ENCODE results near the gene PDPN. TPM values are rescaled to one million over a fixed set of nuclear protein-coding genes. Genes with fewer than 3 reads are reported as not detected.

PDPN gene
- total and polyA plus RNA-seq, 2 donors (not counting 1 experiment from before 2014, with no cell fraction given): 1.5 to 3.1 TPM

GRCh38 chr1:13617108-13617507 is 33.5 kb downstream of the PDPN start:
- DNase-seq (ENCODE audit: low read depth in 2 of 2): peak in 1 of 2 donors; percentile 67
- Histone ChIP-seq H3K4me2 (ENCODE audit: extremely low read depth, insufficient read depth, low read length) (no peak overlapping the region), H3K27ac (ENCODE audit: insufficient read depth, low read length) (no peak overlapping the region)

GRCh38 chr1:13617773-13618172 is 34.1 kb downstream of the PDPN start:
- DNase-seq (ENCODE audit: low read depth in 2 of 2): no peak
- Histone ChIP-seq H3K27me3 (ENCODE audit: control insufficient read depth, insufficient read depth, low read length) (no peaks in the 10 kb centered on the region), H3K36me3 (ENCODE audit: control insufficient read depth, insufficient read depth, low read length) (no peaks in the 10 kb centered on the region), H3K79me2 (ENCODE audit: control insufficient read depth, insufficient read depth, low read length) (no peaks in the 10 kb centered on the region), H3K9me3 (ENCODE audit: control insufficient read depth, insufficient read depth, low read depth, low read length) (no peaks in the 10 kb centered on the region), H2AFZ (ENCODE audit: low read length) (no peak overlapping the region), H3K4me3 (replicated peaks in 1 of 4; ENCODE audit: control extremely low read depth in 1 of 4, insufficient read depth in 1 of 4, low read depth in 3 of 4, low read length in 4 of 4) (no peak overlapping the region), H3K9ac (ENCODE audit: insufficient read depth, low read length) (no peak overlapping the region), H3K4me1 (ENCODE audit: control insufficient read depth, extremely low read depth, insufficient read depth, low read length) (no peaks in the 10 kb centered on the region), H3K27ac (ENCODE audit: insufficient read depth, low read length) (no peak overlapping the region), H3K4me2 (ENCODE audit: extremely low read depth, insufficient read depth, low read length) (no peak overlapping the region), H4K20me1 (ENCODE audit: control insufficient read depth, extremely low read depth, insufficient read depth, low read length) (no peaks in the 10 kb centered on the region)
- TF ChIP-seq CTCF (conservative IDR thresholded peaks at IDR 0.05 in 1 of 2, IDR thresholded peaks at IDR 0.05 in 1 of 2; ENCODE audit: low read depth in 1 of 2, low read length in 2 of 2): no peak
- TF ChIP-seq EZH2 (IDR thresholded peaks at IDR 0.05; ENCODE audit: low read length, missing control alignments): no peak

More at GRCh38 chr1:13617108-13617507, 33.5 kb downstream of the PDPN start:
- no peak overlapping the region for H3K9ac ChIP-seq (ENCODE audit: insufficient read depth, low read length)
- H3K4me3 ChIP-seq (replicated peaks in 1 of 4; ENCODE audit: control extremely low read depth in 1 of 4, insufficient read depth in 1 of 4, low read depth in 3 of 4, low read length in 4 of 4): no peak overlapping the region
- H3K36me3 ChIP-seq (ENCODE audit: control insufficient read depth, insufficient read depth, low read length): no peaks in the 10 kb centered on the region
- no peaks in the 10 kb centered on the region for H3K9me3 ChIP-seq (ENCODE audit: control insufficient read depth, insufficient read depth, low read depth, low read length)
- no peaks in the 10 kb centered on the region for H4K20me1 ChIP-seq (ENCODE audit: control insufficient read depth, extremely low read depth, insufficient read depth, low read length)
- H2AFZ ChIP-seq (ENCODE audit: low read length): no peak overlapping the region
- H3K4me1 ChIP-seq (ENCODE audit: control insufficient read depth, extremely low read depth, insufficient read depth, low read length): no peaks in the 10 kb centered on the region
- H3K27me3 ChIP-seq (ENCODE audit: control insufficient read depth, insufficient read depth, low read length): no peaks in the 10 kb centered on the region
- no peaks in the 10 kb centered on the region for H3K79me2 ChIP-seq (ENCODE audit: control insufficient read depth, insufficient read depth, low read length)
- TF ChIP-seq CTCF (conservative IDR thresholded peaks at IDR 0.05 in 1 of 2, IDR thresholded peaks at IDR 0.05 in 1 of 2; ENCODE audit: low read depth in 1 of 2, low read length in 2 of 2): no peak
- TF ChIP-seq EZH2 (IDR thresholded peaks at IDR 0.05; ENCODE audit: low read length, missing control alignments): no peak

- H3K9ac ChIP-seq (ENCODE audit: insufficient read depth, low read length): no peak overlapping the region
- H3K4me1 ChIP-seq (ENCODE audit: control insufficient read depth, extremely low read depth, insufficient read depth, low read length): no peaks in the 10 kb centered on the region
- no peak for TF ChIP-seq EZH2 (IDR thresholded peaks at IDR 0.05; ENCODE audit: low read length, missing control alignments)
- TF ChIP-seq CTCF (conservative IDR thresholded peaks at IDR 0.05 in 1 of 2, IDR thresholded peaks at IDR 0.05 in 1 of 2; ENCODE audit: low read depth in 1 of 2, low read length in 2 of 2): no peak
- H4K20me1 ChIP-seq (ENCODE audit: control insufficient read depth, extremely low read depth, insufficient read depth, low read length): no peaks in the 10 kb centered on the region
- no peaks in the 10 kb centered on the region for H3K9me3 ChIP-seq (ENCODE audit: control insufficient read depth, insufficient read depth, low read depth, low read length)
- DNase-seq (ENCODE audit: low read depth in 2 of 2): no peak
- H3K4me3 ChIP-seq (replicated peaks in 1 of 4; ENCODE audit: control extremely low read depth in 1 of 4, insufficient read depth in 1 of 4, low read depth in 3 of 4, low read length in 4 of 4): no peak overlapping the region
- no peaks in the 10 kb centered on the region for H3K27me3 ChIP-seq (ENCODE audit: control insufficient read depth, insufficient read depth, low read length)
- no peak overlapping the region for H3K4me2 ChIP-seq (ENCODE audit: extremely low read depth, insufficient read depth, low read length)
- H2AFZ ChIP-seq (ENCODE audit: low read length): no peak overlapping the region
- H3K79me2 ChIP-seq (ENCODE audit: control insufficient read depth, insufficient read depth, low read length): no peaks in the 10 kb centered on the region
- H3K27ac ChIP-seq (ENCODE audit: insufficient read depth, low read length): no peak overlapping the region
- no peaks in the 10 kb centered on the region for H3K36me3 ChIP-seq (ENCODE audit: control insufficient read depth, insufficient read depth, low read length)
Measured at GRCh38 chr1:13618483-13618882, 34.9 kb downstream of the PDPN start.

Measured in fibroblast of lung (primary cell).